ENCODE measurements around the gene ZMYM2.

ZMYM2 gene

DNA sequence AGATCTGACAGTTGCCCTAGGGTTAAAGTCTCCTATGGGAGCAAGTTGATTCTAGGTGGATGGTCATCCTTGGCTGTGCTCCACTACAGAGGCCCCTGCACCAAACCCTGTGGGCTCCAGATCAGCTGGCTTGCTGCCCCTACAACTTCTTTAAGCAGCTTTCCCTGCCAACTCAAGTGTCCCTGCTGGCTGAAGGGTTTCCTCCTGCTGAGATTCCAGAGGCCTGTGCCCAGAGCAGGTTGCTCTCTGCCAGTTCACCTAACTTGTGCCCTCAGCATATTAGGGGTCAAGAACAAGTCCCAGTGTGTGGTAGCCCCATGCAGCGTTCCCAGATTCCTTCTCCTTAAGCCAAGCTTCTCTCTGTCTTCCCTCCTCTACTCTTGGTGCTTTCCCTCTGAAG is 85.6 kb downstream of the ZMYM2 start:
- DNase-seq, result no peak

DNA sequence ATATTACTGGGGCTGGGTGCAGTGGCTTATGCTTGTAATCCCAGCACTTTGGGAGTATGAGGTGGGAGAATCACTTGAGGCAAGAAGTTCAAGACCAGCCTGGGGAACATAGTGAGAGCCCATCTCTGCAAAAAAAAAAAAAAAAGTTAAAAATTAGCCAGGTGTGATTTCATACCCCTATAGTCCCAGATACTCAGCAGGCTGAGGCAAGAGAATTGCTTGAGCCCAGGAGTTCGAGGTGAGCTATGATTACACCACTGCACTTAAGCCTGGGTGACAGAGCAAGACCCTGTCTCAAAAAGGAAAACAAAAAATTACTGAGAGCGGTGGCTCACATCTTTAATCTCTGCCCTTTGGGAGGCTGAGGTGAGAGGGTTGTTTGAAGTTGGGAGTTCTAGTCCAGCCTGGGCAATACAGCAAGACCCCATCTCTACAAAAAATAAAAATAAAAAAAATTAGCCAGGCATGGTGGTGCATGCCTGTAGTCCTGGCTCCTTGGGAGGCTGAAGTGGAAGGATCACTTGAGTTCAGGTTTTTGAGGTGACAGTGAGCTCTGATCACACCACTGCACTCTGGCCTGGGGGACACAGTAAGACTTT is 87.5 kb downstream of the ZMYM2 start:
- no peak for DNase-seq

DNA sequence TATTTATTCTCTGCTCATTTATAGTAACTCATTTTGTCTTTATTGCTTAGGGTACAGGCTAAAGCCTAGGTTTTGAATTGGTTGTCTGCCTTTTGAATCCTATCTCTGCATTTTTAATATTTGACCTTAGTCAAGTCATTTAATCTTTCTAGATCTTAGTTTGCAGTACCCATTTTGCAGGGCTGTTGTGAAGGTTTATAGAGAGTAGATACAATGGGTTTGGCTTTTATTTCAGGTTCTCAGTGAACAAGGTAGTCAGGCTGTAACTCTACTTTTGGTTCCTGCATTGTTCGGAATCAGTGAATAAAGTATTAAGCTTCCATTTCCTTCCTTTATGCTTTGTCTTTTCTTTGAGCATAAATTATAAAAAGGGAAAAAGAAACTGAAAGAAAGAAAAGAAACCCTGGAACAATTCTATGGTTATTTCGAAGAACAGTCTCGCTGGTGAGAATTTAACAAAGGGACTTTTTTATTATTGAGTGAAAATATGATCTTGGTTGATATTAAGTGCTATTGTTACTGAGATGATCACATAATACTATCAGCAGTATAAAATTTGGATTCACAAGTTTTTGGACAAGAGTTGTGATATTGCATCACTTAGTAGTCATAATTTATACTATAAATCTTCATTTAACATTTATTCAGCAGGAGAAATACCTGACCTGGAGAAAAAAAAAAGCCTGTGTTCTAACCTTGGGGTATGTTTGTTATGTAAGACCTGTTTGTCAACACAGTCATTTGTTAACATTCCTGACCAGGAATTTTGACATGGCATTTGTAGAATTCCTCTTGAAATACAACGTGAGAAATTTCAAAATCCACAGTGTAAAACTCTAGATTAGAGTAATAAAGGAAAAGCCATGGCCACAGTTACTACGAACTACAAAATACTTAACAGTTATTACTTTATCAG is 91.3 kb downstream of the ZMYM2 start:
- no peak for DNase-seq

DNA sequence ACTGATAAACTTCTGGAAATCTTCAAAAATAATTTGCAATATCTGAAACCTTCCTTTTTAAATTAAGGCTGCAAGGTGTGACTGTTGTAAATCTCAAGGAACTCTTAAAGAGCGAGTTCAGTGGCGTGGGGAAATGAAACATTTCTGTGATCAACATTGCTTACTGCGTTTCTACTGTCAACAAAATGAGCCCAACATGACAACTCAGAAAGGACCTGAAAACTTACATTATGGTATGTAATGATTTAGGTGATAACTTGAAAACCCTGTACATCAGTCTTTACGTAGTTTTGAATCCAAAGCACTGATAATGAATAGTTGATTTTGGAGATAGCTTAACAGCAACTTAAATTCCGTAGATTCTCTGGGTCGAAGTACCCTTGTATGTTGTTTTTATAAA is 92.8 kb downstream of the ZMYM2 start:
- DNase-seq, result no peak

DNA sequence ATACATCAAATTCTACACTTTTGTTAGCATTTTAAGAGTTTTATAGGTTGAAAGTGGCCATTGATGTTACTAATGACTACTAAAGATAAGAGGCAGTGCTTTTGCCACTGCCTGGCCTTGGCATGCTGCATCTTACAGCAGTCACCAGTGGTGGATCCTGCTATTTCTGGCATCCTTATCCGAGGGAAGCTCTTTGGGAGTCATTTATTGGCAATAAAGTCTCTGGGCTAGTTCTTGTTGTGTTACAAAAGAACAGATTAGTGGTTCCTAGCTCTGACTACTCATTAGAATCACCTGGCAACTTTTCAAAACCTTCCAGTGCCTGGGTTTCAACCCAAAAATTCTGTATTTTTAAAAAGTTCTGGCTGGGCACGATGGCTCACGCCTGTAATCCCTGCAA is 94.5 kb downstream of the ZMYM2 start:
- no peak for DNase-seq

GRCh38 chr13:20053891-20054290 is 95.4 kb downstream of the ZMYM2 start:
- no peak for DNase-seq

DNA sequence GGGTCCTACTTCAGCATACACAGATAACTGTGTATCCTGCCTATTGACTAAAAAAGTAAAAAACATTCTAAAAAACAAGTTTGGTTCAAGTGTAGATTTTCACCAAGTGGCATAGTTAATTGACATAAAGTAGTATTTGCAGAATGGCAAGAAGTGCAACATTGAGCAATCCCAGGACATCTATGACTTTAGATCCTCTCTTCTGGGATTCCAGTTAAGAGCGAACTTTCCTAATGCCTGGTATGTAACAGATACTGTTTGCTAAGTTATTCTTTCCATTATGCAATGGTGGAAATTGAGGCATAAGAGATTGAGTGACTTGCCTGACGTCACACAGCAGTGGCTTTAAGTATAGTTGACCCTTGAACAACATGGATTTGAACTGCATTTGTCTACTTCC is 96.1 kb downstream of the ZMYM2 start:
- DNase-seq, result no peak

- DNase-seq, result no peak
Observed at GRCh38 chr13:20057214-20057613, 98.7 kb downstream of the ZMYM2 start.

GRCh38 chr13:20057963-20058362 is 99.4 kb downstream of the ZMYM2 start:
- DNase-seq, result no peak

DNA sequence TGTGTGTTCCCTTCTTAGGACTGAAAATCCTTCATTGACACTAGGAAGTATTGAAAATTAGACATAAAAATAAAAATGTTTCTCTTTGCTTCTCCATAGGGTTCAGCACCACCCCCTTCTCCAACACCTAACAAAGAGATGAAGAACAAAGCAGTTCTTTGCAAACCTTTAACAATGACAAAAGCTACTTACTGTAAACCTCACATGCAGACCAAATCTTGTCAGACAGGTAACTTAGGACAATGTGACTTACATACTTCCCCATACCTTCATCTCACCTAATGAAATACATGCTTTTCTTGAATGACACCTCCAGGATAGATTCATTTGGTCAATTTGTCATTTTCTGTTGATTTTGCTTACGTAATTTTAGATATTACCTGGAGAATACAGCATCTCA is 99.9 kb downstream of the ZMYM2 start:
- DNase-seq, result no peak

DNA sequence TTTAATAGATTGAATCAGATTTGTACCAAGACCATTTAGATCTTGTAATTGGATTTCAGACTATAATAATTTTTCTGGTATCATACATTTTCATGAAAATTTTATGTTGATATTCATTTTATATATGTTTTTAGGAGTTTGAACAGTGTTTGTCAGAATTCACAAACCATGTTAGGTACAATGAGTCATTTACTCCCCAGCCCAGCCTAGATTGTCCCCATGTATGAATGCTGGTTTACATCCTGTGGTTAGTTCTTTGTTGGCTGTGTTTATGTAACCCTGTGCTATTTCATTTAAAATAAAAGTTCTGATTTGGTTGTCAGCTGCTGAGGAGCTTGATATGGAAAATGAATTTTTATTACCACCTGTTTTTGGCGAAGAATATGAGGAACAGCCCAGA is 105.6 kb downstream of the ZMYM2 start:
- DNase-seq, result no peak

DNA sequence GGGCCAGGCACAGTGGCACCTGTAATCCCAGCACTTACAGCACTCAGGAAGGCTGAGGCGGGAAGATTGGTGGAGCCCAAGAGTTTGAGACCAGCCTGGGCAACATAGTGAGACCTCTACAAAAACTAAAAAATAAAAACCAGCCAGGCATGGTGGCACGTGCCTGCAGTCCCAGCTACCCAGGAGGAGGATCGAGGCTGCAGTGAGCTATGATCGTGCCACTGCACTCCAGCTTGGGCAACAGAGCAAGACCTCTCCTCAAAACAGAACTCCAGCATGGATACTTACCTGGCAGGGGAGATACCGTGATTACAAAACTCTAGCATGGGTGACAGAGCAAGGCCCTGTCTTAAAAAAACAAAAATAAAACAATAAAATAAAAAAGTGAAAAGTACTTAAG is 107.0 kb downstream of the ZMYM2 start:
- DNase-seq, result no peak

DNA sequence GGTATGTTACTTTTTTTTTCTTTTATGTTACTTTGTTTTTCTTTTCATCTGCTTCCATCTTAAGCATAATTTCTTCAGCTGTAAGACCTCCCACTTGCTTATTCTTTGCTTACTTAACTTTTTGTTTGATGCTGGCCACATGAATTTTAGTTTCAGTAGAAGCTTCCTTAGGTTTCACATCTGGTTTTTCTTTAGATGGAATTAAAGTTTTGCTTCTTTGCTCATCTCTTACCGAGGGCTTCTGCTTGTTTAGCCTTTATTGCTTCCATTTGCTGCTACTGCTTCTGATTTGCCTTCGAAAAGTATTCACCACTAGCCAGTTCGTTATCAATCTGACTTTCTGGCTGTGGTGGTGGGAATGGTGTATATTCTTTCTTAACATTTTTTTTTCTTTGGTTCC is 111.4 kb downstream of the ZMYM2 start:
- no peak for DNase-seq

DNA sequence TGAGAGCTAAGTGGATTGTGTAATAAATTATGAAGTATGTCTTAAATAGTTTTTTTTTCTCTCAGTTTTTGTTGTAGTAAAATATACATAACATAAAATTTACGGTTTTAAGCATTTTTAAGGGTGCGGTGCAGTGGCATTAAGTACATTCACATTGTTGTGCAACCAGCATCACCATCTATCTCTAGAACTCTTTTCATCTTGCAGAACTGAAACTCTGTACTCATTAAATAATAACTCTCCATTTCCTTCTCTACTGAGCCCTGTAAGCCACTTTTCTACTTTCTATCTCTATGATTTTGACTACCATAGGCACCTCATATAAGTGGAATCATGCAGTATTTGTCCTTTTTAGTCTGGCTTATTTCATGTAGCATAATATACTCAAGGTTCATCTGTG is 115.2 kb downstream of the ZMYM2 start:
- no peak for DNase-seq

- DNase-seq, result no peak
Observed at GRCh38 chr13:20074966-20075365, 116.4 kb downstream of the ZMYM2 start.

DNA sequence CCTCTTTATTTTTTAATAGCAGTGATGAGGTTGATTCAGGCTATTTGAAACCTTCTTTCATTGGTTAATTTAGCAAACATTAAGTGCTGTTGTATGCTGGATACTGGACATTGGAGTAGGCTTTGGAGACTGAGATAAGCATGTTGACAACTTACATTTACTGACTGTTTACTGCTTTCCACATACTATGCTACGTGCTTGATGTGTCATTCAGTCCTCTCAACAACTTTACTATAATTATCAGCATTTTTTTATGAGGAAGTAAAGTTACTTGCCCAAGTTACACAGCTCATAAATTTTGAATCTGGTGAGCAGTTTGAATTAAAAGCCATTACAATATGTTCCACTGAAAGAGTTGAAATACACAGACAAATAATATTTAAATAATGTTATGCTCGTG is 118.6 kb downstream of the ZMYM2 start:
- DNase-seq, result no peak

GRCh38 chr13:20080377-20081164 is 122.0 kb downstream of the ZMYM2 start:
- no peak for DNase-seq

DNA sequence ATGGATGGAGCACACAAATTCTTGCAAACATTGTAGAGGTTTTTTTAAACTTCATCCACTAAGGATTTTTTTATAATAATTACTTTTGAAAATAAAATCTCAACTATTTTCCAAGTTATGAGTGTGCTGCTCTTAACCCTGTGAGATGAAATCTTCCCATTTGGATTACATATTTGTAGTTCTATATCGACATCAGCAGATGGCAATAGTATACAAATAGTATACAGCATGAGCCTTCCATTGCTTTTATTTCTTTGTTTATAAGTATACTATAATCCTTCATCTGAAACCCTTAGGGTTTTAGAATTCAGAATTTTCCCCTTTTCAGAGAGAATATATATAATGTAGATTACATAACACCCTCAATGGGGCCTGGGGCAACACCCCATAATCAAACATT is 131.8 kb downstream of the ZMYM2 start:
- no peak for DNase-seq

GRCh38 chr13:20093951-20094350 is 135.4 kb downstream of the ZMYM2 start:
- no peak for DNase-seq

GRCh38 chr13:20099319-20099718 is 140.8 kb downstream of the ZMYM2 start:
- no peak for DNase-seq

GRCh38 chr13:20101467-20102316 is 143.2 kb downstream of the ZMYM2 start:
- DNase-seq, result no peak
